Transverse colon (tissue), 4 donors: ENCODE measurements around the gene CDC14A. TPM values are rescaled to one million over a fixed set of nuclear protein-coding genes. Genes with fewer than 3 reads are reported as not detected.

Experiments
- DNase-seq: peaks from one replicate; pipeline ENCODE4 v3.0.0-alpha.2; 2019
- H3K27ac ChIP-seq, 4 donors: fragments of 200-600 bp; sonication (generic); 2 replicates each; pipeline ENCODE4 v1.5.1; 2016 to 2018; ENCODE audit warnings: inconsistent platforms in 4 of 4
- H3K27me3 ChIP-seq: fragments of 200-600 bp; sonication (generic); 2 replicates; pipeline ENCODE4 v1.5.1; 2017; ENCODE audit warnings: inconsistent platforms
- H3K36me3 ChIP-seq, 4 donors: fragments of 200-600 bp; sonication (generic); 2 replicates each; pipeline ENCODE4 v1.5.1; 2017 to 2019; ENCODE audit warnings: inconsistent platforms in 4 of 4
- H3K4me1 ChIP-seq, 4 donors: fragments of 200-600 bp; sonication (generic); 2 replicates each; pipeline ENCODE4 v1.5.1; 2017 to 2020; ENCODE audit warnings: inconsistent platforms in 4 of 4
- H3K4me3 ChIP-seq, 4 donors: fragments of 200-600 bp; sonication (generic); 1 replicate in 1 of 4; 2 replicates in 3 of 4; pipeline versions ENCODE4 v1.5.1 to v1.6.1; 2017 to 2019; ENCODE audit warnings: inconsistent platforms in 4 of 4
- H3K9me3 ChIP-seq, 2 donors: fragments of 200-600 bp; sonication (generic); 2 replicates each; pipeline ENCODE4 v1.5.1; 2017 to 2019; ENCODE audit warnings: inconsistent platforms in 2 of 2
- EP300 ChIP-seq: sonication (generic); formaldehyde crosslinking; IDR thresholded peaks from one replicate; pipeline ENCODE4 v1.6.1; 2017; ENCODE audit warnings: antibody characterized with exemption, low read depth
- POLR2A ChIP-seq: fragments of 450-650 bp; IDR thresholded peaks from one replicate; pipeline ENCODE4 v1.6.1; 2016; ENCODE audit warnings: antibody characterized with exemption, mild to moderate bottlenecking, moderate library complexity
- POLR2AphosphoS5 ChIP-seq, 3 donors: sonication (generic); formaldehyde crosslinking; IDR thresholded peaks; one replicate each; pipeline ENCODE4 v1.6.1; 2016; ENCODE audit warnings: antibody characterized with exemption in 3 of 3
- WGBS, 2 donors: methylation state at CpG; one replicate each; pipeline ENCODE4 v1.1.5; 2018; ENCODE audit warnings: low coverage in 1 of 2; 5-methylcytosine and 5-hydroxymethylcytosine counted together
- in situ Hi-C, 4 donors: fragments of 200-750 bp; cut with MboI; loops; one replicate each; pipeline versions ENCODE4 v1.15.0 to v1.15.1; 2017; ENCODE audit warnings: low sequenced_read_pairs in 3 of 4, low pct_ligation_motif_present in 1 of 4, low pct_unique_long_range_greater_than_20kb in 1 of 4
- intact Hi-C: fragments of 100-400 bp; cut with DNase I; formaldehyde crosslinking; loops from one replicate; pipeline ENCODE4 v1.15.1; 2023; ENCODE audit warnings: low total_unique reads
- total RNA-seq, 4 donors: library from RNA; depleted of rRNA; stranded (reverse); fragments of >200 nt; gene quantifications; one replicate each; pipeline ENCODE4 v1.1.0, GENCODE V29; 2016
- TF ChIP-seq, protein P1 (sequence below), 5 experiments: fragments of 200-600 bp in 3 of 5; fragments of 450-650 bp in 2 of 5; sonication (generic) in 3 of 5; IDR thresholded peaks; 1 replicate in 2 of 5; 2 replicates in 3 of 5; pipeline ENCODE4 v1.5.1; 2016 to 2017; ENCODE audit warnings: antibody characterized with exemption in 5 of 5, inconsistent platforms in 3 of 5, mild to moderate bottlenecking in 2 of 5, moderate library complexity in 1 of 5

Gene CDC14A
- total RNA-seq, 4 donors from 2014 or later = 8.0 to 68.6 (median 48.5) TPM

DNA sequence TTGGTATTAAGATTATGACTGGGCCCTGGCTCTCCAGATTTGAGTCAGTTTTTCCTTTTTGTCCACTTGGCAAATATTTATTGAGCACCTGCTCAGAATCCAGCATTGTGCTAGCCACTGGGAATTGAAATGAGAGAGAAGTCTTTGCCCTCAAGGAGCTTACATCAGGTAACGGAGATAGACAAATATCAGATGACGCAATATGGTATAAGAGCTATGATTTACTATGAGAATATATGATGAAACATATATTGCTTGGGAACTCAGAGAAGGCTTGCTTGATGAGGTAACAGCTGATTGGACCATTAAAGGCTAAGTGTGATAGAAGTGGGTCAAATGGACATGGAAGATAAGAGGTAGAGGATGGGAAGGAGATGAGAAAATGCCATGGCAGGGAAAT is 144.6 kb downstream of the CDC14A start:
- in situ Hi-C loops = no loop called here
- 80 to 100% methylated on average over 1 to 2 of the region's 2 CpGs for WGBS, 2 donors

DNA sequence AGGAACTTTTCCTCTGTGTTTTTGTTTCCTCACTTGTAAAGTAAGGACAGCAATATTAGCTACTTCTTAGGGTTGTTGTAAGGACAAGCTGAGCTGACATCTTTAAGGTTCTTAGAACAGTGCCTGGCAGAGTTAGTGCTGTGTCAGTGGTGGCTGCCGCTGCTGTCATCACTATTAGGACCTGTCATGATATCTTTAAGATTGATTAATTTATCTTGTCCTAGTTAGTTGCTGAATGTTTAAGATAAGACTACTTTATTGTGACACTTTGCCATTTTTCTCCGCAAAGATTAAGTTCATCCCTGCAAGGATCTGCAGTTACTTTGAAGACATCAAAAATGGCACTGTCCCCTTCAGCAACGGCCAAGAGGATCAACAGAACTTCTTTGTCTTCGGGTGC is 145.5 kb downstream of the CDC14A start:
- no peak for DNase-seq
- WGBS, 2 donors = 90 to 91% methylated on average over 4 of the region's 4 CpGs
- Histone ChIP-seq H3K4me3 (no peak overlapping the region), H3K27ac (no peak overlapping the region), H3K9me3 (no peaks in the 10 kb centered on the region), H3K4me1 (no peaks in the 10 kb centered on the region), H3K27me3 (no peaks in the 10 kb centered on the region), H3K36me3 (peaks cover 0 to 26% (median 4%) of the 10 kb centered on the region in 4 donors)
- in situ Hi-C loops = no loop called here
- TF ChIP-seq POLR2AphosphoS5 (IDR thresholded peaks at IDR 0.05) (no peak), POLR2A (no peak), EP300 (no peak)
- TF ChIP-seq, protein P1, sequence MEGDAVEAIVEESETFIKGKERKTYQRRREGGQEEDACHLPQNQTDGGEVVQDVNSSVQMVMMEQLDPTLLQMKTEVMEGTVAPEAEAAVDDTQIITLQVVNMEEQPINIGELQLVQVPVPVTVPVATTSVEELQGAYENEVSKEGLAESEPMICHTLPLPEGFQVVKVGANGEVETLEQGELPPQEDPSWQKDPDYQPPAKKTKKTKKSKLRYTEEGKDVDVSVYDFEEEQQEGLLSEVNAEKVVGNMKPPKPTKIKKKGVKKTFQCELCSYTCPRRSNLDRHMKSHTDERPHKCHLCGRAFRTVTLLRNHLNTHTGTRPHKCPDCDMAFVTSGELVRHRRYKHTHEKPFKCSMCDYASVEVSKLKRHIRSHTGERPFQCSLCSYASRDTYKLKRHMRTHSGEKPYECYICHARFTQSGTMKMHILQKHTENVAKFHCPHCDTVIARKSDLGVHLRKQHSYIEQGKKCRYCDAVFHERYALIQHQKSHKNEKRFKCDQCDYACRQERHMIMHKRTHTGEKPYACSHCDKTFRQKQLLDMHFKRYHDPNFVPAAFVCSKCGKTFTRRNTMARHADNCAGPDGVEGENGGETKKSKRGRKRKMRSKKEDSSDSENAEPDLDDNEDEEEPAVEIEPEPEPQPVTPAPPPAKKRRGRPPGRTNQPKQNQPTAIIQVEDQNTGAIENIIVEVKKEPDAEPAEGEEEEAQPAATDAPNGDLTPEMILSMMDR (IDR thresholded peaks at IDR 0.05) = no peak
- intact Hi-C loops = no loop called here

More for the DNA sequence above, 144.6 kb downstream of the CDC14A start:
- Histone ChIP-seq H3K27ac (no peak overlapping the region), H3K9me3 (no peaks in the 10 kb centered on the region), H3K36me3 (peaks cover 0 to 26% (median 4%) of the 10 kb centered on the region in 4 donors), H3K27me3 (no peaks in the 10 kb centered on the region), H3K4me3 (no peak overlapping the region), H3K4me1 (no peaks in the 10 kb centered on the region)
- TF ChIP-seq, protein P1 (IDR thresholded peaks at IDR 0.05) = no peak
- TF ChIP-seq POLR2A (no peak), EP300 (no peak), POLR2AphosphoS5 (IDR thresholded peaks at IDR 0.05) (no peak)
- intact Hi-C loops = no loop called here
- DNase-seq = no peak

DNA sequence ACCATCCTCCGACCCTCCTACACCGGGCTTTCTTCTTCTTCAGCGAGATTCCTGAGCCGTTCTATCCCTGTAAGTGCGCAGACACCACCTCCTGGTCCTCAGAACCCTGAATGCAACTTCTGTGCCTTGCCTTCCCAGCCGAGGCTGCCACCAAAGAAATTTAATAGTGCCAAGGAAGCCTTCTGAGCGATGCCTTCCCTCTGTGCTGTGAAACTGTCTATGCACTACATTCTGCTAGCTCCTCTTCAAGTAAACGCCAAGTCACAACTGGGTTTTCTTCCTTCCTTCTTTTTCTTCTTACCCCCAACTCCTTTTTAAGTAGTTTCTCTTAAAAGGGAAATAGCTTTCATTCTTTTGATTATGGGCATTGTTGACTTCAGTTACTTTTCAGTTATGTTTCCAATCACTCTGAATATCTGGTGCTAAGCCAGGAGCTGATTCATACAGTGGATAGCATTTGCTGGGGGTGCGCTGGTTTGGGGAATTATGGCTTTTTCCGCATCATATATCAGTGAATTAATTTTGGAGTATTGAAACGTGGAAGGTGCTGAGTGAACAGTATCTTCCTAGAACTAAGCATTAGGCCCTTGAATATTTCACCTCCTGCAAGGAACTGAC is 147.0 kb downstream of the CDC14A start:
- in situ Hi-C loops (no loop called here), intact Hi-C loops (no loop called here)
- H3K27ac ChIP-seq = no peak overlapping the region
- H3K9me3 ChIP-seq = no peaks in the 10 kb centered on the region
- DNase-seq = no peak
- peaks cover 0 to 26% (median 4%) of the 10 kb centered on the region in 4 donors for H3K36me3 ChIP-seq
- H3K4me3 ChIP-seq = no peak overlapping the region
- no peaks in the 10 kb centered on the region for H3K4me1 ChIP-seq
- 88 to 94% methylated on average over 4 to 11 of the region's 11 CpGs for WGBS, 2 donors
- TF ChIP-seq POLR2AphosphoS5 (IDR thresholded peaks at IDR 0.05) = no peak
- TF ChIP-seq, protein P1 (IDR thresholded peaks at IDR 0.05) = no peak
- TF ChIP-seq EP300 = no peak
- no peak for TF ChIP-seq POLR2A
- H3K27me3 ChIP-seq = no peaks in the 10 kb centered on the region

DNA sequence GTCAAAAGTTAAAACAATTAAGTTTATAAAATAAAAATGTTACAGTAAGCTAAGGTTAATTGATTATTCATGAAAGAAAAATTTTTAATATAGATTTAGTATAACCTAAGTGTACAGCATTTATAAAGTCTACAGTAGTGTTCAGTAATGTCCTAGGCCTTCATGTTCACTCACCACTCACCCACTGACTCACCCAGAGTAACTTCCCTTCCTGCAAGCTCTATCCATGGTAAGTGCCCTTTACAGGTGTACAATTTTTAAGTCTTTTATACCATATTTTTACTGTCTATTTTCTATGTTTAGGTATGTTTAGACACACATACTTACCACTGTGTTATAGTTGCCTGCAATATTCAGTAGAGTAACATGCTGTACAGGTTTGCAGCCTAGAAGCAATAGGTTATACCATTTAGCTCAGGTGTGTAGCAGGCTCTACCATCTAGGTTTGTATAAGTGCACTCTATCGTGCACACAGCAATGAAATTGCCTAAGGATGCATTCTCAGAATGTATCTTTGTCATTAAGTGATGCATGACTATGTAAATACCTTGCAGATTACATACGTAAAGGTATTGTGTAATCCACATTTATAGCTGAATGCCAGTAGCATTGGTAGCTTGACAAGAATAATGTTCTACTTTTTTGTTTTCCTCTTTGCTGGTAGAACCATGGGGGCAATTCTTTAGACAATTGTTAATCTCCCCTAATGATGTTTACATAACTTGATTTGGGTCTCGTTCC is 149.9 kb downstream of the CDC14A start:
- no peak overlapping the region for H3K4me3 ChIP-seq
- H3K27me3 ChIP-seq = no peaks in the 10 kb centered on the region
- TF ChIP-seq EP300 (no peak), POLR2AphosphoS5 (IDR thresholded peaks at IDR 0.05) (no peak)
- in situ Hi-C loops = no loop called here
- WGBS, 2 donors = 81 to 83% methylated on average over 3 of the region's 3 CpGs
- no peak overlapping the region for H3K27ac ChIP-seq
- H3K9me3 ChIP-seq = no peaks in the 10 kb centered on the region
- no peak for DNase-seq
- H3K36me3 ChIP-seq = peaks cover 0 to 18% (median 4%) of the 10 kb centered on the region in 4 donors
- intact Hi-C loops = no loop called here
- H3K4me1 ChIP-seq = no peaks in the 10 kb centered on the region
